ENCODE results near the gene METTL9.
"Not testable (repeated sequence)": the region's sequence is repeated elsewhere in the genome, so short reads cannot be mapped to it uniquely, and the experiment has no call there.

Gene METTL9

DNA sequence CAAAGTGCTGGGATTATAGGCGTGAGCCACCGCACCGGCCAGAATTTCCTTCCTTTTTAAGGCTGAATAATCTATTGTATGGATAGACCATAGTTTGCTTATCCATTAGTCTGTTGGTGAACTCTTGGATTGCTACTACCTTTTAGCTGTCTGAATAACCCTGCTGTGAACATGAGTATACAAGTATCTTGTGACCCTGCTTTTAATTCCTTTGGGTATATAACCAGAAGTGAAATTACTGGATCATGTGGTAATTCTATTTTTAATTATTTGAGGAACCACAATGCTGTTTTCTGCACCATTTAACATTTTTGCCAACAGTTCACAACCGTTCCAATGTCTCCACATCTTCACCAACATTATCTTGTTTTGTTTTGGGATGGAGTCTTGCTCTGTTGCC lies 59.7 kb downstream of the METTL9 start:
- no peak overlapping the region for H3K4me3 ChIP-seq (ENCODE audit: low read depth, low read length)
- TF ChIP-seq, protein P1, sequence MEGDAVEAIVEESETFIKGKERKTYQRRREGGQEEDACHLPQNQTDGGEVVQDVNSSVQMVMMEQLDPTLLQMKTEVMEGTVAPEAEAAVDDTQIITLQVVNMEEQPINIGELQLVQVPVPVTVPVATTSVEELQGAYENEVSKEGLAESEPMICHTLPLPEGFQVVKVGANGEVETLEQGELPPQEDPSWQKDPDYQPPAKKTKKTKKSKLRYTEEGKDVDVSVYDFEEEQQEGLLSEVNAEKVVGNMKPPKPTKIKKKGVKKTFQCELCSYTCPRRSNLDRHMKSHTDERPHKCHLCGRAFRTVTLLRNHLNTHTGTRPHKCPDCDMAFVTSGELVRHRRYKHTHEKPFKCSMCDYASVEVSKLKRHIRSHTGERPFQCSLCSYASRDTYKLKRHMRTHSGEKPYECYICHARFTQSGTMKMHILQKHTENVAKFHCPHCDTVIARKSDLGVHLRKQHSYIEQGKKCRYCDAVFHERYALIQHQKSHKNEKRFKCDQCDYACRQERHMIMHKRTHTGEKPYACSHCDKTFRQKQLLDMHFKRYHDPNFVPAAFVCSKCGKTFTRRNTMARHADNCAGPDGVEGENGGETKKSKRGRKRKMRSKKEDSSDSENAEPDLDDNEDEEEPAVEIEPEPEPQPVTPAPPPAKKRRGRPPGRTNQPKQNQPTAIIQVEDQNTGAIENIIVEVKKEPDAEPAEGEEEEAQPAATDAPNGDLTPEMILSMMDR (IDR thresholded peaks at IDR 0.05; ENCODE audit: low read depth, low read length), result no peak

DNA sequence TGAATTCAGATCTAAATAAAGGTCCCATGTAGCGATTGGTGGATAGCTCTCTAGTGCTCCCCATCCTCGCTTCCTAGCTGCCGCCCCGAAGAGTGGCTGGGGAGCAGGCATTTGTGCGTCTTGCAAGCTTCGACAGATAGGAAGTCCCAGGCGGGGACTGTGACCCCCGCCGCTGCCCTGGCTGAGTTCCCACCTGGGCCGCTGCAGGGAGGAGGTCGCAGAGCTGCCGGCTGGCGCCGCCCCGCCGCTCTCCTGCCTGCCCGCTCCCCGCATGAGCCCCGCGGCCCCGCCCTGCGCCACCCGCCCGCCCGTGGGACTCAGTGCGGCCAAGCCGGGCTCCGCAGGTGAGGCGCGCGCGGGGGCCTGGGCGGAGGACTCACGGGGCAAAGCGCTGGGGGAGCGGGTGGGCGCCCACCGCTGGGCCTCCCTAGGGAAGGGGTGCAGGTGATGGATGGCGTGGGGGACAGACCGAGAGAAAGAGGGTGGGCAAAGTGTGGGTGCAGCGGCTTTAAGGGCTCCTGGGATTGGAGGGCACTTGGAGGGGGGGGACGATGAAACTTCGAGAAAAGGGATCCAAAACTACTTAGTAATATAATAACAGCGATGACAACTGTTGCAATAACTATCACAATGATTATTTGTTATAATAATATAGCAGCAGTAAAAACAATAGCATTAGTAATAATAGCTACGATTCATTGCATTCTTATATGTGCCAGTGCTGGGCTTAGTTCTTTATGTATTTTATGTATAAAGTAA lies 64.7 kb downstream of the METTL9 start, which contains the start of gene OTOA:
Gene OTOA (plus strand): TSS at position 80 of the 759 bp plus-strand sequence. CDS start 14,547 bp downstream, outside the sequence.
- H3K4me3 ChIP-seq (ENCODE audit: low read depth, low read length), result no peak within 1 kb of the TSS
- TF ChIP-seq, protein P1 (IDR thresholded peaks at IDR 0.05; ENCODE audit: low read depth, low read length), result no peak

- H3K4me3 ChIP-seq (ENCODE audit: low read depth, low read length), result no peak overlapping the region
- TF ChIP-seq, protein P1 (IDR thresholded peaks at IDR 0.05; ENCODE audit: low read depth, low read length), result no peak
Measured at GRCh38 chr16:21664801-21665492, 65.6 kb downstream of the METTL9 start.

DNA sequence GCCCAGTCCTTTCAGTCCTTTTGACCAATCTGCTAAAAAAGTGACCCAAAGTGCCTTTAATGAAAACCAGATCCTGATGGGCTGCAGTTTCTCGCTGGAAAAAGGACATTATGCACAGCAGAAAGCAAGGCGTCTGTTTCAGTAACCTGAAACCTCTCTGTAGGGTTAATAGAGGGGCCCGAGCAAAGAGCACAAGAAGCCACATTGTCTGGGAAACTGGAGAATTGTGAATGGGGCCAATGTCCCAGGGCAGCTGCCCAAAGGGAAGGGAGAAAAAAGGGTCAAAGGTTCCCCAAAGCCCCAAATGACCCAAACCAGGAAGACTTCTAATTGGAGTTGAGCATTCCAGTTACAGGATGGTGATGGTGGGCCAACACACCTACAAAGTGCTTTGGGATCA lies 67.4 kb downstream of the METTL9 start:
- H3K4me3 ChIP-seq (ENCODE audit: low read depth, low read length), result no peak overlapping the region
- TF ChIP-seq, protein P1 (IDR thresholded peaks at IDR 0.05; ENCODE audit: low read depth, low read length), result no peak

GRCh38 chr16:21667575-21667974 lies 68.2 kb downstream of the METTL9 start:
- TF ChIP-seq, protein P1 (IDR thresholded peaks at IDR 0.05; ENCODE audit: low read depth, low read length), result no peak
- no peak overlapping the region for H3K4me3 ChIP-seq (ENCODE audit: low read depth, low read length)

GRCh38 chr16:21673469-21673868 lies 74.1 kb downstream of the METTL9 start:
- TF ChIP-seq, protein P1 (IDR thresholded peaks at IDR 0.05; ENCODE audit: low read depth, low read length), result no peak
- H3K4me3 ChIP-seq (ENCODE audit: low read depth, low read length), result no peak overlapping the region

DNA sequence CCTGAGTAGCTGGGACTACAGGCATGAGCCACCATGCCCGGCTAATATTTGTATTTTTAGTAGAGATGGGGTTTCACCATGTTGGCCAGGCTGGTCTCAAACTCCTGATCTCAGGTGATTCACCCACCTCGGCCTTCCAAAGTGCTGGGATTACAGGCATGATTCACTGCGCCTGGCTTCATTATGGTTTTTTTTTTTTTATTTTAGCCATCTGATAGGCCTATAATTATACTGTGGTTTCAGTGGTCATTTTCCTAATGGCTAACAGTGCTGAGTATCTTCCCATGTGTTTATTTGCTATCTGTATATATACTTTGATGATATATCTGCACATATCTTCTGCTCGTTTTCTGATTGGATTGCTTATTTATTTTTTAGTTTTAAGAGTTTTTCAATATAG lies 75.1 kb downstream of the METTL9 start:
- not testable (repeated sequence) for H3K4me3 ChIP-seq (ENCODE audit: low read depth, low read length)

DNA sequence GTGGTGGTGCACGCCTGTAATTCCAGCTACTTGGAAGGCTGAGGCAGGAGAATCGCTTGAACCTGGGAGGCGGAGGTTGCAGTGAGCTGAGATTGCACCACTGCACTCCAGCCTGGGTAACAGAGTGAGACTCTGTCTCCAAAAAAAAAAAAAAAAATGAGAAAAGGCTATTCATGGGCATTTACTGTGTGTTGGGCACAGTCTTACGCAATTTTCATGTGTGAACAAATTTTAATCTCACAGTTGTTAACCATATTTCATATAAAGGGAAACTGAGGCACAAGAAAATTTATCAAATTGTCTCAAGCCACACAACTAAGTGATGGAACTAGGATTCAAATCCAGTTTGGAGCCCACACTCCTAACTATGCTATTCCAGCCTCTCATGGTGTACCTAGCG lies 81.3 kb downstream of the METTL9 start:
- H3K4me3 ChIP-seq (ENCODE audit: low read depth, low read length), result not testable (repeated sequence)

Measured in WI38 (cell line).